ENCODE measurements around the gene OTUD4.
"Not testable (repeated sequence)": the region's sequence is repeated elsewhere in the genome, so short reads cannot be mapped to it uniquely, and the experiment has no call there.

Gene OTUD4
- total RNA-seq, result 105 to 140 (median 132) reads per million in 4 donors

GRCh38 chr4:145180298-145181090 lies at the start of gene OTUD4:
OTUD4 (minus strand) TSS chr4:145180589; CDS start chr4:145179973, 616 bp downstream.
- DNase-seq, result peak; percentile 89 to 97 (median 91)

- not testable (repeated sequence) for DNase-seq
Measured at GRCh38 chr4:145223228-145223627, 42.8 kb upstream of the OTUD4 start.

GRCh38 chr4:145221529-145221928 lies 41.1 kb upstream of the OTUD4 start:
- not testable (repeated sequence) for DNase-seq

- DNase-seq, result no peak
Measured at GRCh38 chr4:145219090-145219489, 38.7 kb upstream of the OTUD4 start.

- DNase-seq, result no peak
Measured at GRCh38 chr4:145218251-145218650, 37.9 kb upstream of the OTUD4 start.

- DNase-seq, result no peak
Measured at GRCh38 chr4:145217349-145217748, 37.0 kb upstream of the OTUD4 start.

GRCh38 chr4:145216535-145216934 lies 36.1 kb upstream of the OTUD4 start:
- no peak for DNase-seq

- DNase-seq, result no peak
Measured at GRCh38 chr4:145213245-145213644, 32.9 kb upstream of the OTUD4 start.

GRCh38 chr4:145207934-145208333 lies 27.5 kb upstream of the OTUD4 start:
- no peak for DNase-seq

- DNase-seq, result no peak
Measured at GRCh38 chr4:145203410-145203809, 23.0 kb upstream of the OTUD4 start.

- no peak for DNase-seq
Measured at GRCh38 chr4:145200366-145200765, 20.0 kb upstream of the OTUD4 start.

- DNase-seq, result no peak
Measured at GRCh38 chr4:145199051-145199716, 18.8 kb upstream of the OTUD4 start.

- no peak for DNase-seq
Measured at GRCh38 chr4:145196747-145197146, 16.4 kb upstream of the OTUD4 start.

- no peak for DNase-seq
Measured at GRCh38 chr4:145195167-145195952, 15.0 kb upstream of the OTUD4 start.

- DNase-seq, result no peak
Measured at GRCh38 chr4:145189981-145190380, 9.6 kb upstream of the OTUD4 start.

GRCh38 chr4:145186729-145187128 lies 6.3 kb upstream of the OTUD4 start:
- DNase-seq, result no peak

GRCh38 chr4:145183581-145183980 lies 3.2 kb upstream of the OTUD4 start:
- no peak for DNase-seq

GRCh38 chr4:145183023-145183422 lies 2.6 kb upstream of the OTUD4 start:
- no peak for DNase-seq

- no peak for DNase-seq
Measured at GRCh38 chr4:145182222-145182621, 1.8 kb upstream of the OTUD4 start.

- no peak for DNase-seq
Measured at GRCh38 chr4:145181091-145181501, 707 bp upstream of the OTUD4 start.

- not testable (repeated sequence) for DNase-seq
Measured at GRCh38 chr4:145179861-145180297, 510 bp downstream of the OTUD4 start.

- DNase-seq, result peak; percentile 61 to 88 (median 65)
Measured at GRCh38 chr4:145179281-145179860, 1.0 kb downstream of the OTUD4 start.

All from T-helper 1 cell (primary cell).